K562 (cell line): ENCODE measurements around the gene KCNK4. TPM values are rescaled to one million over a fixed set of nuclear protein-coding genes. Genes with fewer than 3 reads are reported as not detected.

Experiments used
- BACH1 ChIP-seq: fragments of 200-800 bp; sonication (Bioruptor generic); IDR thresholded peaks from 2 replicates; pipeline ENCODE4 v1.6.1; 2016; ENCODE audit warnings: missing genetic modification characterization, missing compliant biosample characterization
- CREB1 ChIP-seq, 2 experiments: sonication (generic) in 1 of 2; formaldehyde crosslinking in 1 of 2; IDR thresholded peaks; 2 replicates each; pipeline versions ENCODE4 v1.6.1 to v1.8.0; 2012 to 2022; ENCODE audit warnings: inconsistent platforms in 1 of 2, mild to moderate bottlenecking in 1 of 2, missing genetic modification reagents in 1 of 2, moderate library complexity in 1 of 2
- CREM ChIP-seq: IDR thresholded peaks from 2 replicates; pipeline ENCODE4 v1.6.1; 2014; ENCODE audit warnings: antibody characterized with exemption, low read depth
- ELK1 ChIP-seq: sonication (generic); formaldehyde crosslinking; IDR thresholded peaks from 2 replicates; pipeline ENCODE4 v1.8.1; 2022; ENCODE audit warnings: missing genetic modification reagents
- ETV5 ChIP-seq: sonication (generic); formaldehyde crosslinking; IDR thresholded peaks from 2 replicates; pipeline ENCODE4 v1.4.0; 2020; ENCODE audit warnings: low read depth, mild to moderate bottlenecking, missing genetic modification reagents
- HMGXB4 ChIP-seq: sonication (generic); formaldehyde crosslinking; IDR thresholded peaks from 2 replicates; pipeline ENCODE4 v1.8.1; 2023; ENCODE audit warnings: mild to moderate bottlenecking, missing genetic modification reagents
- MYBL2 ChIP-seq, 2 experiments: fragments of 450-650 bp in 1 of 2; sonication (generic) in 1 of 2; formaldehyde crosslinking in 1 of 2; IDR thresholded peaks; 2 replicates each; pipeline versions ENCODE4 v1.6.1 to v1.8.1; 2017 to 2022; ENCODE audit warnings: borderline replicate concordance in 1 of 2, inconsistent platforms in 1 of 2, low read depth in 1 of 2, mild to moderate bottlenecking in 1 of 2, missing genetic modification reagents in 1 of 2, moderate library complexity in 1 of 2
- PTBP1 ChIP-seq: fragments of 200-400 bp; formaldehyde crosslinking; IDR thresholded peaks from 2 replicates; pipeline ENCODE4 v1.6.1; 2017; ENCODE audit warnings: low read depth, low read length
- REST ChIP-seq, 2 experiments: fragments of 450-650 bp; formaldehyde crosslinking in 1 of 2; IDR thresholded peaks; 2 replicates each; pipeline versions ENCODE4 v1.4.0 to v1.6.1; 2014 to 2020; ENCODE audit warnings: mild to moderate bottlenecking in 2 of 2, borderline replicate concordance in 1 of 2, low read depth in 1 of 2
- SETDB1 ChIP-seq: IDR thresholded peaks from one replicate; pipeline ENCODE4 v1.6.1; 2012; ENCODE audit warnings: low read length, control low read depth, inconsistent platforms
- SMAD1 ChIP-seq: fragments of 150-350 bp; IDR thresholded peaks from 2 replicates; pipeline ENCODE4 v1.6.1; 2014; ENCODE audit warnings: low read length, low read depth; ENCODE audit not compliant: partially characterized antibody
- SRF ChIP-seq, 2 experiments: fragments of 250-450, 450-650 bp in 1 of 2; sonication (Bioruptor Pico) in 1 of 2; sonication (generic) in 1 of 2; formaldehyde crosslinking; IDR thresholded peaks; 2 replicates each; pipeline versions ENCODE4 v1.5.0 to v1.5.1; 2020 to 2022; ENCODE audit warnings: mild to moderate bottlenecking in 1 of 2, missing genetic modification reagents in 1 of 2
- TAF7 ChIP-seq: fragments of 450-650 bp; IDR thresholded peaks from 2 replicates; pipeline ENCODE4 v1.6.1; 2016; ENCODE audit warnings: missing genetic modification characterization, missing compliant biosample characterization
- YY1 ChIP-seq, 3 experiments: IDR thresholded peaks; 2 replicates each; pipeline ENCODE4 v1.6.1; 2011; ENCODE audit warnings: low read length in 2 of 3, mild to moderate bottlenecking in 2 of 3, moderate library complexity in 2 of 3, borderline replicate concordance in 1 of 3, control low read depth in 1 of 3, low read depth in 1 of 3; ENCODE audit not compliant: insufficient read depth in 3 of 3, insufficient replicate concordance in 2 of 3, control insufficient read depth in 1 of 3, insufficient read length in 1 of 3; ENCODE audit errors: extremely low read depth in 1 of 3
- polyA plus RNA-seq, 8 experiments: library from polyadenylated mRNA; depleted of rRNA in 4 of 8; stranded (reverse) in 5 of 8; unstranded in 3 of 8; fragments of >200 nt; fragmentation: Nextera tagmentation in 2 of 8; fragmentation: Illumina TruSeq in 1 of 8; extraction: Ambion mirVana in 2 of 8; extraction: Trizol in 1 of 8; gene quantifications; 2 replicates each; pipeline versions ENCODE4 v1.2.1 to v1.2.3, GENCODE V29; 2011 to 2014; ENCODE audit warnings: inconsistent platforms in 1 of 8, missing spikeins in 1 of 8
- total RNA-seq, 7 experiments: library from RNA; depleted of rRNA in 6 of 7; stranded (reverse); fragments of >200 nt in 6 of 7; fragmentation: Illumina TruSeq in 2 of 7; extraction: Trizol in 2 of 7; gene quantifications; 2 replicates each; pipeline versions ENCODE4 v1.2.1 to v1.2.3, GENCODE V29; 2011 to 2021; ENCODE audit warnings: low replicate concordance in 1 of 7

Gene KCNK4
- total and polyA plus RNA-seq, 9 of the 15 experiments (the other 6 are each of a cell fraction or from before 2014, with no cell fraction given), result not detected

GRCh38 chr11:64268893-64269539, 22.1 kb upstream of the KCNK4 start (continued):
- TF ChIP-seq REST (IDR thresholded peaks at IDR 0.05; ENCODE audit: borderline replicate concordance) (no peak), REST (CRISPR knock-in tag; IDR thresholded peaks at IDR 0.05; ENCODE audit: low read depth) (peak; percentile 12; the same call in 1 of the 2 replicates), MYBL2 (IDR thresholded peaks at IDR 0.05; ENCODE audit: low read depth) (no peak), MYBL2 (CRISPR knock-in tag; IDR thresholded peaks at IDR 0.05; ENCODE audit: borderline replicate concordance) (no peak), HMGXB4 (CRISPR knock-in tag) (no peak), YY1 (IDR thresholded peaks at IDR 0.05; ENCODE audit: borderline replicate concordance in 1 of 3, control insufficient read depth in 1 of 3, extremely low read depth in 1 of 3, insufficient read depth in 3 of 3, insufficient read length in 1 of 3, insufficient replicate concordance in 2 of 3, low read depth in 1 of 3, low read length in 2 of 3) (peak in 2 of 3 experiments; percentile 4 to 35), SRF (CRISPR knock-in tag; IDR thresholded peaks at IDR 0.05) (0 out of 4 replicates have a peak, but pooled peaks of 1 of the 2 experiments have one; percentile 20), TAF7 (tag) (no peak), BACH1 (tag) (no peak), PTBP1 (peak; percentile 89), ELK1 (no peak), CREM (peak; percentile 71), CREB1 (IDR thresholded peaks at IDR 0.05) (no peak), CREB1 (CRISPR knock-in tag; IDR thresholded peaks at IDR 0.05) (peak; percentile 71; the same call in 1 of the 2 replicates), SMAD1 (no peak), ETV5 (CRISPR knock-in tag) (peak; percentile 95), SETDB1 (no peak)
